GM13977 (cell line): ENCODE measurements around the gene NMB.

ENCODE experiments used
- DNase-seq: peaks from one replicate; pipeline ENCODE4 v3.0.0; 2012; ENCODE audit warnings: low spot score
- in situ Hi-C: fragments of 300-500 bp; cut with MboI; formaldehyde crosslinking; loops from one replicate; pipeline ENCODE4 v1.12.0; 2022; ENCODE audit warnings: low sequenced_read_pairs, low pct_unique_long_range_greater_than_20kb, mixed read lengths, inconsistent platforms; ENCODE audit not compliant: unreplicated experiment
- TF ChIP-seq, protein P1 (sequence below): IDR thresholded peaks from 2 replicates; pipeline ENCODE4 v1.5.1; 2012; ENCODE audit warnings: mild to moderate bottlenecking, control low read depth; ENCODE audit not compliant: insufficient read depth; ENCODE audit errors: extremely low read depth, missing control alignments

NMB gene, protein sequence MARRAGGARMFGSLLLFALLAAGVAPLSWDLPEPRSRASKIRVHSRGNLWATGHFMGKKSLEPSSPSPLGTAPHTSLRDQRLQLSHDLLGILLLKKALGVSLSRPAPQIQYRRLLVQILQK

DNA sequence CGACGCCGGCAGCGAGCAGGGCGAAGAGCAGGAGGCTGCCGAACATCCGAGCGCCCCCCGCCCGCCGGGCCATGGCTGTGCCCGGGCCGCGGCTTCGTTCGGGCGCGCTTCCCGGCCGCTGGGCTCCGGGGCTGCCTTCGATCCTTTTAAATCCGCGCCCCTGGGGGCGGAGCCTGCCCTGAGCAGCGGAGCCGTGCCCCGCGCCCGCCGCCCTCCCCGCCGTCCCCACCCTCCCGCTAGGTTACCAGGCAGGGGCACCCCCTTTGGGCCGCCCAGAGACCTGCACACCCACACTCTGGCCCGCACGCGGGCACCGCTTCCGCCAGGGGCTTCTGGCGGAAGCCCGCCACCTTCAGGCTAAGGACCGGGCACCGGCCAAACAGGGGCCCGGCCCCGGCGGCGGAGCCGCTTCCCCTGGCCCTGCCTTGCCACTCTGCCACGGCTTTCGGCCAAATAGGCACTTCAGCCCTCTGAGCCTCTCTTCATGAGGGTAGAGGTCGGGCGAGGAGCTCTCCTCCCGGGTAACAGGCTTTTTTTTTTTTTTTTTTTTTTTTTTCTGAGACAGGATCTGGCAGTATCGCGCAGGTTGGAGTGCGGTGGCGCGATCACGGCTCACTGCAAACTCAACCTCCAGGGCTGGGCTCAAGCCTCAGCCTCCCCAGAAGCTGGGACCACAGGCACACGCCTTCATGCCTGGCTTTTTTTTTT, at the start of gene NMB:
TSS of gene NMB (minus strand) at position 120 of the 708 bp plus-strand sequence. CDS start at position 73, 47 bp downstream.
- in situ Hi-C loops, result no loop called here
- DNase-seq, result peak; percentile 88
- TF ChIP-seq, protein P1, sequence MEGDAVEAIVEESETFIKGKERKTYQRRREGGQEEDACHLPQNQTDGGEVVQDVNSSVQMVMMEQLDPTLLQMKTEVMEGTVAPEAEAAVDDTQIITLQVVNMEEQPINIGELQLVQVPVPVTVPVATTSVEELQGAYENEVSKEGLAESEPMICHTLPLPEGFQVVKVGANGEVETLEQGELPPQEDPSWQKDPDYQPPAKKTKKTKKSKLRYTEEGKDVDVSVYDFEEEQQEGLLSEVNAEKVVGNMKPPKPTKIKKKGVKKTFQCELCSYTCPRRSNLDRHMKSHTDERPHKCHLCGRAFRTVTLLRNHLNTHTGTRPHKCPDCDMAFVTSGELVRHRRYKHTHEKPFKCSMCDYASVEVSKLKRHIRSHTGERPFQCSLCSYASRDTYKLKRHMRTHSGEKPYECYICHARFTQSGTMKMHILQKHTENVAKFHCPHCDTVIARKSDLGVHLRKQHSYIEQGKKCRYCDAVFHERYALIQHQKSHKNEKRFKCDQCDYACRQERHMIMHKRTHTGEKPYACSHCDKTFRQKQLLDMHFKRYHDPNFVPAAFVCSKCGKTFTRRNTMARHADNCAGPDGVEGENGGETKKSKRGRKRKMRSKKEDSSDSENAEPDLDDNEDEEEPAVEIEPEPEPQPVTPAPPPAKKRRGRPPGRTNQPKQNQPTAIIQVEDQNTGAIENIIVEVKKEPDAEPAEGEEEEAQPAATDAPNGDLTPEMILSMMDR, result peak; percentile 33

DNA sequence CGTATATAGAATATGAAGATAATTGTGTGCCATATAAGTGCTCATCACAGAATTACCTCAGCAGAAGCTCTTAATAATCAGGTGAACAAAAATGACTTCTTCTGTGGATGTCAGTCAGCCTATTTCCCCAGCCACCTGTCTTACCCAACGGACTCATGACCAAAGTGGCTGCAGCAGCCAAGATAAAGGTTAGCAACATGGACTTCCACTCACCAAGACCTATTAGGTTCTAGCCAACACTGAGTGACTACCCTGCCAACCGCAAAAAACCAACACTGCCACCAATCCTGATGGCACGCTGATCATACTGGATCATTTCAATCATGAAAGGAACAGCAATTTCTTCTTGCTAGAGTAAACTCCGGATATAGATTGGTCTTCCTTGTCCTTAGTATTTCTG, 45.8 kb upstream of the NMB start:
- in situ Hi-C loops, result no loop called here
- TF ChIP-seq, protein P1, result no peak
- no peak for DNase-seq

DNA sequence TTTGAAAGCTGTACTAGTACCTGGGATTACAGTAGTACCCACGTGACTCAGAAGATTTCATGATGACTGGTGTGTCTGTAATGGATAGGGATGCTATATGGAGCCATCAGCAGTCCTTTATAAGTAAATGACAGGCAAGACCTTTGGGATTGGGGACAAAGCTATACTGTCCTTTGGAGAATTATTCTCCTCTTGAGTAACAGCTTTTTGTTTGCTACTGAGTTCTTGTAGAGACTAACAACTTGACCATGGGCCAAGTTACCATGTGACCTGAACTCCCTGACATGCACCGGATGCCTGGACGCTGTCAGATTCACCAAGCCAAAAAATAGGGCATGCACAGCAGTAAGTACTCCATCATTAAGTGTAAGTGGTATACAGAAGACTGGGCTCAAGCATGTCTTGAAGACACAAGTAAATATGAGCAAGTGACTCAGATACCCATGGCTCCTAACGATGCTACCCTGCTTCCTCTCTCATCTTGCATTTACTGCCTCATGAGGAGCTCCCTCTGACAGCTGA, 45.0 kb upstream of the NMB start:
- no peak for DNase-seq
- TF ChIP-seq, protein P1, result no peak
- in situ Hi-C loops, result no loop called here

DNA sequence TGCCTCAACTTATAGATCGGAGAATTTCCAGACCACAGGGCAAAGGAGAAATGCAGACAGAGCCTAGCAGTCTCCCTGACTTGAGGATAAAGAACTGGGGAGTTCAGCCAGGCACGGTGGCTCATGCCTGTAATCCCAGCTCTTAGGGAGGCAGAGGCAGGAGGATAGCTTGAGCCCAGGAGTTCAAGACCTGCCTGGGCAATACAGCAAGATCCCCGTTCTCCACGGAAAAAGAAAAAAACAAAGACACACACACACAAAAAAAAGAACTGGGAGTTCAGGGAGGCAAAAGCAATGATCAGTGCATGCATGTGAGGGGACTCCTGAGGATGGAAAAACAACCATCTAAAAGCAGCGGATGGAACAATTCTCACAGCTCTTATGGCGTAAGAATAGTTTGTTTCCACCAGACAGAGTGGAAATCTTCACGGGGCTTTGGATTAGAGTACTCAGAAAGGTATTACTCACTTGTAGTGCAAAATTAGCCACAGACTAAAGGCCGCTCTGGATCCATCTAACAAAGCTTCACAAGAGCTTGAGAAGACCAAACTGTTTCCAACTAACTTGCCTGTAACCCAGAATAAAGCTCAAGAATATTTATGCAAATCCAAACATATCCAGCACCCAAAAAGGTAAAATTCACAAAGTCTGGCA, 41.7 kb upstream of the NMB start:
- TF ChIP-seq, protein P1, result no peak
- no peak for DNase-seq
- in situ Hi-C loops, result no loop called here

DNA sequence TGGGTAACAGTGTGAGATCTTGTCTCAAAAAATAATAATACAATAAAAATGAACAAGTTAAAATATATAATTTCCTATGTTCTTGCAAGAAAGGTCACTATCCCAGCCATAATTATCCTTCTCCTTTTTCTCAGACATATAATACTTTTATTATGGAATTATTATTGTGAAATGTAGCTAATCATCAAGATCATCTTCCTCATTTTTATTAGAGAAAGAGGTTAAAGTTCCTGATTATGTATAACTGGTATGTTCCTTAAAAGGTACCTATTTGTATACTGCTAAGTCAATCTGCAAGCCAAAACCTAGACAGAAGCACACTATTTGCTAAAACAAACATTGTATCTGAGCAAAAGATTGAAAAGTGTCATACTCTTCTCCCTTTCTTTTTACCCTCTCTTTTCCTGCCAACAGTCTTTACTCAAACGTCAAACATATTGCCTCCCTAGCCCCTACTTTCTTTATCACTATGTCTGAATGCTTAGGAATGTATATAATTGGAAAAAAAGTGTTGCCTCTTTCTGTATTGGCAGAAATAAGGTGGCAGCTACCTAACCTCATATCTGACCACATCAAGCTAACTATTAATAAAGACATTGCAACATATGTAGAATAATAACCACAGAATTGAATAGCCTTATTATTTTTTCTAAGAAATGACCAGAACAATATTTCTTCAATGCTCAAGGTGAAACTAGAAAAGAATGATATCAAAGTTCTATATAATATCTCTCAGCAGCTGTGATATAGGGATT, 39.4 kb upstream of the NMB start:
- DNase-seq, result no peak
- in situ Hi-C loops, result no loop called here
- TF ChIP-seq, protein P1, result no peak

DNA sequence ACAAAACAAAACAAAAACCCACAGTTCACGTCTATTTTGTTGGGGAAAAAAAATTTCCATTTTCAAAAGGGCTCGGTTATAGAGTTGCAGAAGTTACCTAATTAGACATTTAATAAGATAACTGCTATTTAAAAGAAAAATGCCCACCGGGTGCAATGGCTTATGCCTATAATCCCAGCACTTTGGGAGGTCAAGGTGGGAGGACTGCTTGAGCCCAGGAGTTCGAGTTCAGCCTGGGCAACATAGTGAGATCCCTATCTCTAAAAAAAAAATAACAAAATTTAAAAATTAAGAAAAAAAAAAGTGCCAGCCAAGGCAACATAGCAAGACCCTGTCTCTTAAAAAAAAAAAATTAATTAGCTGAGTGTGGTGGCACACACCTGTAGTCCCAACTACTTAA, 38.8 kb upstream of the NMB start:
- DNase-seq, result no peak
- in situ Hi-C loops, result no loop called here
- TF ChIP-seq, protein P1, result no peak
